BLaER1 (cell line): ENCODE measurements around the gene PACSIN2.

Experiments
- H3K27ac ChIP-seq: shearing (Covaris generic); formaldehyde crosslinking; 2 replicates; pipeline ENCODE4 v1.8.1; 2022
- H3K27me3 ChIP-seq: shearing (Covaris generic); formaldehyde crosslinking; 2 replicates; pipeline ENCODE4 v1.8.1; 2022
- H3K36me3 ChIP-seq: shearing (Covaris generic); formaldehyde crosslinking; 2 replicates; pipeline ENCODE4 v1.8.1; 2022
- H3K4me1 ChIP-seq: shearing (Covaris generic); formaldehyde crosslinking; 2 replicates; pipeline ENCODE4 v1.8.1; 2022
- H3K4me2 ChIP-seq: shearing (Covaris generic); formaldehyde crosslinking; 2 replicates; pipeline ENCODE4 v1.8.1; 2022
- H3K4me3 ChIP-seq: shearing (Covaris generic); formaldehyde crosslinking; 2 replicates; pipeline ENCODE4 v1.8.1; 2022
- H3K9ac ChIP-seq: shearing (Covaris generic); formaldehyde crosslinking; 2 replicates; pipeline ENCODE4 v1.8.1; 2022
- H3K9me3 ChIP-seq: shearing (Covaris generic); formaldehyde crosslinking; 2 replicates; pipeline ENCODE4 v1.8.1; 2022
- H4K20me1 ChIP-seq: shearing (Covaris generic); formaldehyde crosslinking; 2 replicates; pipeline ENCODE4 v1.8.1; 2022
- Cebpa-rat ChIP-seq: shearing (Covaris generic); IDR thresholded peaks from 2 replicates; pipeline ENCODE4 v1.8.1; 2022

The PACSIN2 gene

GRCh38 chr22:42881982-42882656 lies 132.8 kb downstream of the PACSIN2 start:
- Histone ChIP-seq H3K4me3 (no peak overlapping the region), H3K9me3 (no peaks in the 10 kb centered on the region), H3K4me2 (no peak overlapping the region), H3K27me3 (no peaks in the 10 kb centered on the region), H3K4me1 (peaks cover 7% of the 10 kb centered on the region; the same call in 1 of the 2 replicates), H3K36me3 (peaks cover 100% of the 10 kb centered on the region), H4K20me1 (peaks cover 41% of the 10 kb centered on the region), H3K27ac (0 out of 2 replicates have a peak overlapping the region, but pooled peaks have one; percentile 1), H3K9ac (no peak overlapping the region)
- no peak for TF ChIP-seq Cebpa-rat

GRCh38 chr22:42881298-42881697 lies 133.7 kb downstream of the PACSIN2 start:
- Histone ChIP-seq H3K4me1 (peaks cover 7% of the 10 kb centered on the region; the same call in 1 of the 2 replicates), H4K20me1 (peaks cover 41% of the 10 kb centered on the region), H3K9ac (no peak overlapping the region), H3K9me3 (no peaks in the 10 kb centered on the region), H3K4me2 (no peak overlapping the region), H3K36me3 (peaks cover 100% of the 10 kb centered on the region), H3K27me3 (no peaks in the 10 kb centered on the region), H3K4me3 (no peak overlapping the region), H3K27ac (no peak overlapping the region)
- no peak for TF ChIP-seq Cebpa-rat

GRCh38 chr22:42880815-42881214 lies 134.1 kb downstream of the PACSIN2 start:
- Histone ChIP-seq H3K9me3 (no peaks in the 10 kb centered on the region), H3K27ac (0 out of 2 replicates have a peak overlapping the region, but pooled peaks have one; percentile 11), H3K4me2 (no peak overlapping the region), H3K4me1 (peaks cover 7% of the 10 kb centered on the region; the same call in 1 of the 2 replicates), H3K4me3 (no peak overlapping the region), H3K27me3 (no peaks in the 10 kb centered on the region), H4K20me1 (peaks cover 38% of the 10 kb centered on the region), H3K9ac (no peak overlapping the region), H3K36me3 (peaks cover 100% of the 10 kb centered on the region)
- no peak for TF ChIP-seq Cebpa-rat

- Histone ChIP-seq H3K9me3 (no peaks in the 10 kb centered on the region), H3K9ac (no peak overlapping the region), H3K36me3 (peaks cover 100% of the 10 kb centered on the region), H3K4me1 (peaks cover 7% of the 10 kb centered on the region; the same call in 1 of the 2 replicates), H4K20me1 (peaks cover 26% of the 10 kb centered on the region; the same call in 1 of the 2 replicates), H3K4me3 (no peak overlapping the region), H3K4me2 (no peak overlapping the region), H3K27ac (no peak overlapping the region; the same call in 1 of the 2 replicates), H3K27me3 (no peaks in the 10 kb centered on the region)
- TF ChIP-seq Cebpa-rat = no peak
Observed at GRCh38 chr22:42879371-42880021, 135.5 kb downstream of the PACSIN2 start.

DNA sequence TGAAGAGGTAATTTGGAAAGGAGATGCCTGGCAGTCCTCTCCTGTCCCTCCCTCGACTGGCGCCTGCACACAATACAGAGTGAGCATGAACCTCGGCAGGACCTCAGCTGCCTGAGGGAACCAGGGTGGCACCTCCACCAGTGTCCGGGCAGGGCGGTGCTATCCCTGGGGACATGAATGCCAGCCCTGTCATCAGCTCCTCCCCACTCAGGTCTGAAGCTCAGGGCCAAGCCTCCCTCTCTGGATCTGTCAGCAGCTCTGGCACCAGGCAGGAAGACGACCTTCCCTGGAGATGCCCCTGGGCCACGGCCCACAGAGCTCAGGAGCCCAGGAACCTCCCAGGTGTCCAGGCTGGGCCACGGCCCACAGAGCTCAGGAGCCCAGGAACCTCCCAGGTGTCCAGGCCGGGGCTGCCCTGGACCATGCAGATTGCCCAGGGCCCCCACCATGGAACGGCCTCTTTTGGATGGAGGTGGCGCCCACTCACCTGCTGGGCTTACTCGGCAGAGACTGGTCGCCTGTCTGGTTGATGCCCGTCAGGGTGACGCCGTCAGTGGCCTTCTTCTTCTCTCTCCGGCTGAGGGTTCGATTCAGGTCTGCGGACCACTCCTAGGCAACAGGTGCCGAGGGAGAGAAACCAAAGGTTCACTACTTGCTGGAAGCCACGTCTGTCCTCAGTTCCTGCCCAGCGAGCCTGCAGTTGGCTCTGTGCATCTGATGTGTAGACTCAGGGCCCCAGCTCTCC lies 136.2 kb downstream of the PACSIN2 start:
- no peak overlapping the region for H3K4me3 ChIP-seq
- H3K9me3 ChIP-seq = no peaks in the 10 kb centered on the region
- no peaks in the 10 kb centered on the region for H3K27me3 ChIP-seq
- no peak overlapping the region for H3K4me2 ChIP-seq
- peaks cover 100% of the 10 kb centered on the region for H3K36me3 ChIP-seq
- H3K4me1 ChIP-seq = peaks cover 7% of the 10 kb centered on the region; the same call in 1 of the 2 replicates
- TF ChIP-seq Cebpa-rat = no peak
- H3K27ac ChIP-seq = no peak overlapping the region; the same call in 1 of the 2 replicates
- H3K9ac ChIP-seq = no peak overlapping the region
- peaks cover 26% of the 10 kb centered on the region; the same call in 1 of the 2 replicates for H4K20me1 ChIP-seq

DNA sequence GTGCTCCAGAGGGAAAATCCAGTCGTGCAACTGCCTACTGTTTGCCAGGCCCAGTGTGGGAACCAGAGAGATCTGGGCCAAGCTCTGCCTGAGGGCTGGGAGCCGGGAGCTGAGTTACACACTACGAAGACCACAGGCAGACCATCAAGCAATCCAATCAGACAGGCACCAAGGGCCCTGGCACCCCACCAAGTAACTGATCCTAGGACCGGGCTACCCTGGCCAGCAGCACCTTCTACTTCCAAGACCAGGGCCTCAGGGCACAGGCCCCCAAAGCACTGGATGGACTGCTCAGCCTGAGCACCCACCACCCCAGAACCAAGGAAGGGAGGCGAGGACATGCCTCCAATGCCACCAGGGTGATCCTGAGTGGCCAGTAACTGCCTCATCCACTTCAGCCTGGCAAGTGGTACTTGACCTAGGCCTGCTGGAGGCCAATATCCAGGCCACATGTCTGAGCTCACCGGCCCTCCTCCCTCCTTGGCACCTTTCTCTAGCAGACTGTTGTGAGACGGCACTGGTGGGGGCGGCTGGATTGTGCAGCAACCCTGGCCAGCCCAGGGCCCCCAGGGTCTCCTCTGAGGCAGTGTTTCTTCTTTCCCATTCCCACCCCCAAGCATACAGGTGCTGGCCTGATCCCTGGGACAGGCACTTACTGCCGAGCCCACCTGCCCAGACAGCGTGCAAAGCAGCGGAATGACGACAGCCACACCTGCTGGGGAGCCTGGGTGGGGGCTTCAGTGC lies 137.2 kb downstream of the PACSIN2 start:
- Histone ChIP-seq H3K4me3 (no peak overlapping the region), H4K20me1 (peaks cover 26% of the 10 kb centered on the region; the same call in 1 of the 2 replicates), H3K27me3 (no peaks in the 10 kb centered on the region), H3K27ac (0 out of 2 replicates have a peak overlapping the region, but pooled peaks have one; percentile 35), H3K36me3 (peaks cover 100% of the 10 kb centered on the region), H3K4me2 (no peak overlapping the region), H3K9me3 (no peaks in the 10 kb centered on the region), H3K9ac (no peak overlapping the region), H3K4me1 (peaks cover 7% of the 10 kb centered on the region; the same call in 1 of the 2 replicates)
- TF ChIP-seq Cebpa-rat = no peak

GRCh38 chr22:42877158-42877557 lies 137.8 kb downstream of the PACSIN2 start:
- H3K27me3 ChIP-seq = no peaks in the 10 kb centered on the region
- no peak for TF ChIP-seq Cebpa-rat
- H3K4me1 ChIP-seq = peaks cover 7% of the 10 kb centered on the region; the same call in 1 of the 2 replicates
- H3K9ac ChIP-seq = no peak overlapping the region
- H3K9me3 ChIP-seq = no peaks in the 10 kb centered on the region
- peaks cover 23% of the 10 kb centered on the region; the same call in 1 of the 2 replicates for H4K20me1 ChIP-seq
- H3K4me2 ChIP-seq = no peak overlapping the region
- no peak overlapping the region for H3K4me3 ChIP-seq
- H3K36me3 ChIP-seq = peaks cover 100% of the 10 kb centered on the region
- H3K27ac ChIP-seq = 0 out of 2 replicates have a peak overlapping the region, but pooled peaks have one; percentile 35

- Histone ChIP-seq H3K9me3 (no peaks in the 10 kb centered on the region), H4K20me1 (peaks cover 11% of the 10 kb centered on the region; the same call in 1 of the 2 replicates), H3K36me3 (peaks cover 100% of the 10 kb centered on the region), H3K4me3 (no peak overlapping the region), H3K4me2 (no peak overlapping the region), H3K4me1 (peaks cover 5% of the 10 kb centered on the region; the same call in 1 of the 2 replicates), H3K27ac (no peak overlapping the region), H3K27me3 (no peaks in the 10 kb centered on the region), H3K9ac (no peak overlapping the region)
- TF ChIP-seq Cebpa-rat = no peak
Observed at GRCh38 chr22:42876041-42876440, 138.9 kb downstream of the PACSIN2 start.

DNA sequence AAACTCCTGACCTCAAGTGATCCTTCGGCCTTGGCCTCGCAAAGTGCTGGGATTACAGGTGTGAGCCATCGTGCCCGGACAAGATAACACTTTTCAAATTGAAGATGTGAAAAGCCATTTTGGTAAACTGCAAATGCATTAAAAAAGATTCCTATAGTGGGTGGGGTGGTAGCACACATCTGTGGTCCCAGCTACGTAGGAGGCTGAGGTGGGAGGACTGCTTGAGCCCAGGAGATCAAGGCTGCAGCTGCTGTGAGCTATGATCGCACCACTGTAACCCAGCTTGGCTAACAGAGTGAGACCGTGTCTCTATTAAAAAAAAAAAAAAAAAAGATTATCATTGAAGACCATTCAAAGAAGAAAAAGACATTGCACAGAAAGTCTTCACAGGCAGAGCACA lies 140.9 kb downstream of the PACSIN2 start:
- peaks cover 6% of the 10 kb centered on the region for H3K4me1 ChIP-seq
- no peaks in the 10 kb centered on the region for H3K9me3 ChIP-seq
- H3K9ac ChIP-seq = no peak overlapping the region
- no peaks in the 10 kb centered on the region for H3K27me3 ChIP-seq
- H4K20me1 ChIP-seq = no peaks in the 10 kb centered on the region
- no peak overlapping the region for H3K27ac ChIP-seq
- H3K36me3 ChIP-seq = peaks cover 98% of the 10 kb centered on the region
- H3K4me2 ChIP-seq = no peak overlapping the region
- H3K4me3 ChIP-seq = no peak overlapping the region
- TF ChIP-seq Cebpa-rat = no peak
